Frontal cortex (tissue), 4 donors: ENCODE measurements around the gene AGO3. TPM values are rescaled to one million over a fixed set of nuclear protein-coding genes. Genes with fewer than 3 reads are reported as not detected.

Source experiments
- DNase-seq, 2 donors: peaks; one replicate each; pipeline ENCODE4 v3.0.0; 2012; ENCODE audit warnings: low spot score in 2 of 2
- FAIRE-seq: peaks from 2 replicates; lab custom pipeline; 2012; peaks lifted over from hg19 to GRCh38; lab: Jason Lieb, UNC
- total RNA-seq: library from RNA; depleted of rRNA; stranded (reverse); fragments of >200 nt; gene quantifications from one replicate; pipeline ENCODE4 v1.2.3, GENCODE V29; 2014
- donor health status: control.
- donor health status: control.
- donor health status: control.

The AGO3 gene
- total RNA-seq, 1 donor from 2014 or later, result 21.6 TPM

GRCh38 chr1:36070349-36070748 is 139.4 kb downstream of the AGO3 start:
- FAIRE-seq, result no peak
- DNase-seq, result no peak

GRCh38 chr1:36076979-36077573 is 146.2 kb downstream of the AGO3 start:
- no peak for DNase-seq
- no peak for FAIRE-seq

- DNase-seq (no peak), FAIRE-seq (no peak)
Measured at GRCh38 chr1:36080236-36080635, 149.3 kb downstream of the AGO3 start.

GRCh38 chr1:36080801-36081200 is 149.9 kb downstream of the AGO3 start:
- no peak for DNase-seq
- no peak for FAIRE-seq

- DNase-seq (no peak), FAIRE-seq (no peak)
Measured at GRCh38 chr1:36081926-36082485, 151.1 kb downstream of the AGO3 start.

GRCh38 chr1:36083219-36083618 is 152.3 kb downstream of the AGO3 start:
- FAIRE-seq (no peak), DNase-seq (no peak)

- DNase-seq, result peak; percentile 78
- no peak for FAIRE-seq
Measured at GRCh38 chr1:36083635-36084496, 153.0 kb downstream of the AGO3 start, which contains the start of gene TEKT2. TEKT2 (plus strand) TSS chr1:36084094; CDS start chr1:36084922, 828 bp downstream.

GRCh38 chr1:36084497-36085115 is 153.7 kb downstream of the AGO3 start:
- peak in 1 of 2 donors; percentile 33 for DNase-seq
- FAIRE-seq, result no peak

- DNase-seq, result peak in 1 of 2 donors; percentile 29
- no peak for FAIRE-seq
Measured at GRCh38 chr1:36085126-36085525, 154.2 kb downstream of the AGO3 start.

GRCh38 chr1:36085686-36086526 is 155.0 kb downstream of the AGO3 start:
- FAIRE-seq (no peak), DNase-seq (peak in 1 of 2 donors; percentile 11)

GRCh38 chr1:36086529-36087232 is 155.8 kb downstream of the AGO3 start:
- peak in 1 of 2 donors; percentile 9 for DNase-seq
- no peak for FAIRE-seq

- FAIRE-seq, result no peak
- DNase-seq, result peak in 1 of 2 donors; percentile 29
Measured at GRCh38 chr1:36087233-36088123, 156.6 kb downstream of the AGO3 start.

GRCh38 chr1:36088265-36088576 is 157.3 kb downstream of the AGO3 start:
- DNase-seq (no peak), FAIRE-seq (no peak)

GRCh38 chr1:36088577-36089392 is 157.9 kb downstream of the AGO3 start, which contains the start of gene ADPRS:
ADPRS (plus strand) TSS chr1:36088892; CDS start chr1:36088905, 13 bp downstream.
- DNase-seq (peak; percentile 94), FAIRE-seq (no peak)

- FAIRE-seq (no peak), DNase-seq (peak in 1 of 2 donors; percentile 13)
Measured at GRCh38 chr1:36089393-36090121, 158.7 kb downstream of the AGO3 start.

- no peak for FAIRE-seq
Measured at GRCh38 chr1:36091141-36091540, 160.2 kb downstream of the AGO3 start.

More at GRCh38 chr1:36091141-36091540, 160.2 kb downstream of the AGO3 start:
- DNase-seq, result no peak
